Right ventricle myocardium superior (tissue), 1 donor: ENCODE data around the gene NPEPPS. TPM values are rescaled to one million over a fixed set of nuclear protein-coding genes. Genes with fewer than 3 reads are reported as not detected.
"Not testable (repeated sequence)": the region's sequence is repeated elsewhere in the genome, so short reads cannot be mapped to it uniquely, and the experiment has no call there.

Experiments
- ATAC-seq: fragments of 200-7000 bp; cut with Tn5 transposase; one replicate; pipeline ENCODE4 v1.9.1; 2020; ENCODE audit warnings: mild to moderate bottlenecking; ENCODE audit not compliant: poor library complexity
- DNase-seq: peaks from one replicate; pipeline ENCODE4 v3.0.0-alpha.2; 2020
- intact Hi-C: fragments of 100-400 bp; cut with DNase I; formaldehyde crosslinking; loops from one replicate; pipeline ENCODE4 v1.11.2; 2022
- total RNA-seq: library from RNA; stranded (reverse); fragmentation: NEBNext Ultra II Directional; extraction: Animal tissue kit (Norgen Biotek cat#: 25700); gene quantifications from one replicate; pipeline ENCODE4 v1.2.1, GENCODE V29; 2021
- donor health status: DM: no; HTN: yes; CAD: no; lungs with severe emphysema.

Gene NPEPPS
- total RNA-seq, 1 donor from 2014 or later: 97.3 TPM

DNA sequence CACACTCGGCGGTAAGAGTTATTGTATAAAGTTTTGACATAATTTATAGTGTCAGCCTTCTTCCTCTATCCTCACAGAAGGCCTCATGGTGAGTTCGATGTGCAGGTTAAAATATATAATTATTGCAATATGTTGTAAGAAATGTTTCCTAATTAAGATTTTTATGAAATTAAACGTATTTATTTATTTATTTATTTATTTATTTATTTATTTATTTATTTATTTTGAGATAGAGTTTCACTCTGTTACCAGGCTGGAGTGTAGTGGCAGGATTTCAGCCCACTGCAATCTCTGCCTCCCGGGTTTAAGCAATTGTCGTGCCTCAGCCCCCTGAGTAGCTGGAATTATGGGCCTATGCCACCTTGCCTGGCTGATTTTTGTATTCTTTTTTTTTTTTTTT lies 13.4 kb downstream of the NPEPPS start:
- DNase-seq, intact Hi-C loops, ATAC-seq: not testable (repeated sequence)

- DNase-seq, intact Hi-C loops: not testable (repeated sequence)
- peak; percentile 31 for ATAC-seq
Measured at GRCh38 chr17:47554733-47555132, 23.8 kb downstream of the NPEPPS start.

DNA sequence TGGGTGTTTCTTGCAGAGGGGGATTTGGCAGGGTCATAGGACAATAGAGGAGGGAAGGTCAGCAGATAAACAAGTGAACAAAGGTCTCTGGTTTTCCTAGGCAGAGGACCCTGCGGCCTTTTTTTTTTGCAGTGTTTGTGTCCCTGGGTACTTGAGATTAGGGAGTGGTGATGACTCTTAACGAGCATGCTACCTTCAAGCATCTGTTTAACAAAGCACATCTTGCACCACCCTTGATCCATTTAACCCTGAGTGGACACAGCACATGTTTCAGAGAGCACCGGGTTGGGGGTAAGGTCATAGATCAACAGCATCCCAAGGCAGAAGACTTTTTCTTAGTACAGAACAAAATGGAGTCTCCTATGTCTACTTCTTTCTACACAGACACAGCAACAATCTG lies 25.2 kb downstream of the NPEPPS start:
- intact Hi-C loops, ATAC-seq, DNase-seq: not testable (repeated sequence)

- ATAC-seq, DNase-seq, intact Hi-C loops: not testable (repeated sequence)
Measured at GRCh38 chr17:47560517-47561043, 29.7 kb downstream of the NPEPPS start.

- intact Hi-C loops, DNase-seq: not testable (repeated sequence)
- ATAC-seq: peak; percentile 17
Measured at GRCh38 chr17:47561698-47562405, 30.9 kb downstream of the NPEPPS start.

GRCh38 chr17:47562406-47562705 lies 31.4 kb downstream of the NPEPPS start:
- intact Hi-C loops, DNase-seq: not testable (repeated sequence)
- peak; percentile 8 for ATAC-seq

GRCh38 chr17:47567261-47567660 lies 36.4 kb downstream of the NPEPPS start:
- intact Hi-C loops, ATAC-seq, DNase-seq: not testable (repeated sequence)

GRCh38 chr17:47572561-47572960 lies 41.7 kb downstream of the NPEPPS start:
- intact Hi-C loops, DNase-seq, ATAC-seq: not testable (repeated sequence)

- intact Hi-C loops: not testable (repeated sequence)
Measured at GRCh38 chr17:47582416-47582815, 51.5 kb downstream of the NPEPPS start.

GRCh38 chr17:47586378-47587055 lies 55.6 kb downstream of the NPEPPS start:
- DNase-seq, ATAC-seq, intact Hi-C loops: not testable (repeated sequence)

More at GRCh38 chr17:47582416-47582815, 51.5 kb downstream of the NPEPPS start:
- not testable (repeated sequence) for DNase-seq, ATAC-seq

DNA sequence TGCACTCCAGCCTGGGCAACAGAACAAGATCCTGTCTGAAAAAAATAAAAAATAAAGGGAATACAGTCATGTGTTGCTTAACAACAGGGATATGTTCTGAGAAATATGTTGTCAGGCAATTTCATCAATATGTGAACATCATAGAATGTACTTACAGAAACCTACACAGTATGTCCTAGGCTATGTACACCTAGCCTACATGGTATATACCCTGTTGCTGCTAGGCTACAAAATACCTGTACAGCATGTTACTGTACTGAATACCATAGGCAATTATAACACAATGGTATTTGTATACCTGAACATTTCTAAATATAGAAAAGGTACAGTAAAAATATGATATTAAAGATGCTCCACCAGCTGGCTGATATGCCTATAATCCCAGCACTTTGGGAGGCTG lies 62.6 kb downstream of the NPEPPS start:
- intact Hi-C loops, ATAC-seq, DNase-seq: not testable (repeated sequence)

GRCh38 chr17:47603830-47604597 lies 73.1 kb downstream of the NPEPPS start:
- intact Hi-C loops: no loop called here
- DNase-seq (no peak), ATAC-seq (peak; percentile 38)

DNA sequence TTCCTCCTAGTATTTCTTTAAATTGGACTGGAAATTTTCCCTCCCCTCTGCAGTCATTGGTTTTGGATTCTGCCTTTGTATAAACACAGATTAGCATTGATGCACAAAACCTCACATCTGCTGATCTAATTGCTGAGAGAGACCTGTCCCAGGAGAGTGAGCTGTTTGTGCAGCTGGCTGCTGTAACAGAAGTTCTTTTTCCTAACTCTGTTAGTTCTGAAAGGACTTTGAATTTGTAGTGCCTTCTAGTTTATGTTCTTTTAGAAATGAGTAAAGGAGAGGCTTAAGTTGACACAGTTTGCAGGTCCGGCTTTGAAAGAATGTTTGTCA lies 73.7 kb downstream of the NPEPPS start:
- no peak for DNase-seq
- intact Hi-C loops: no loop called here
- ATAC-seq: peak; percentile 90

DNA sequence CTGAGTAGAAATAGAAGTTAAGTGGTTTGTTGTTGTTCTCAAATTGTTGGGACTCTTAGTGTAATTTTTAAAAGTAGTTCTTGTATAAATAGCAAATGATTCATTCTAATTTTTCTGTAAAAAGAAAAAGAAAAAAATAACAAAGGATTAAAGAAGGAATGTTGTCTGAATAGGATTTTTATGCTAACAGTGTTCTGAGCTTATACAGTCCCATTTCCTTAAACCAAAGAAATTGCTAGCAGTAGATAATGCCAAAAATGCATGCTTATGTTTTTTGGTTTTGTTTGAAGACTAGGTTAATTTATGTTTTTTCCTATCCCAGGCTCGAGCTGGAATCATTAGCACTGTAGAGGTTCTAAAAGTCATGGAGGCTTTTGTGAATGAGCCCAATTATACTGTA lies 74.1 kb downstream of the NPEPPS start:
- intact Hi-C loops: no loop called here
- DNase-seq (no peak), ATAC-seq (no peak)

DNA sequence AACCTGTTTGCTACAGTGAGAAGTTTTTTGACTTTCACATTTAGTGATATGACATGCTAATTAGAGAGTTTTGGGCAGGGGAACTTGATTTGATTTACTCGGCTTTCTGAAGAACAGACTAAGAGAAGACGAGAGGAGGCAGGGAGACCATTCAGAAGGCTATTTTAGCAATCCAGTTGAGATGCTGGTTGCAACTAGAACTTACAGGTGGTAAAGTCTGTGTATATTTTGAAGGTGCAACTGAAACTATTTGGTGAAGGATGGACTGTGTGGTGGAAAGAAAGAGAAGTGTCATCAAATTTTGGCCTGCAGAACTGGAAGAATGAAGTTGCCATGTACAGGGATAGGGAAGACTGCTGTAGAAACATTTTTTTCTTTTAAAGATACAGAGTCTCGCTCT lies 76.6 kb downstream of the NPEPPS start:
- DNase-seq: no peak
- intact Hi-C loops: no loop called here
- ATAC-seq: no peak

DNA sequence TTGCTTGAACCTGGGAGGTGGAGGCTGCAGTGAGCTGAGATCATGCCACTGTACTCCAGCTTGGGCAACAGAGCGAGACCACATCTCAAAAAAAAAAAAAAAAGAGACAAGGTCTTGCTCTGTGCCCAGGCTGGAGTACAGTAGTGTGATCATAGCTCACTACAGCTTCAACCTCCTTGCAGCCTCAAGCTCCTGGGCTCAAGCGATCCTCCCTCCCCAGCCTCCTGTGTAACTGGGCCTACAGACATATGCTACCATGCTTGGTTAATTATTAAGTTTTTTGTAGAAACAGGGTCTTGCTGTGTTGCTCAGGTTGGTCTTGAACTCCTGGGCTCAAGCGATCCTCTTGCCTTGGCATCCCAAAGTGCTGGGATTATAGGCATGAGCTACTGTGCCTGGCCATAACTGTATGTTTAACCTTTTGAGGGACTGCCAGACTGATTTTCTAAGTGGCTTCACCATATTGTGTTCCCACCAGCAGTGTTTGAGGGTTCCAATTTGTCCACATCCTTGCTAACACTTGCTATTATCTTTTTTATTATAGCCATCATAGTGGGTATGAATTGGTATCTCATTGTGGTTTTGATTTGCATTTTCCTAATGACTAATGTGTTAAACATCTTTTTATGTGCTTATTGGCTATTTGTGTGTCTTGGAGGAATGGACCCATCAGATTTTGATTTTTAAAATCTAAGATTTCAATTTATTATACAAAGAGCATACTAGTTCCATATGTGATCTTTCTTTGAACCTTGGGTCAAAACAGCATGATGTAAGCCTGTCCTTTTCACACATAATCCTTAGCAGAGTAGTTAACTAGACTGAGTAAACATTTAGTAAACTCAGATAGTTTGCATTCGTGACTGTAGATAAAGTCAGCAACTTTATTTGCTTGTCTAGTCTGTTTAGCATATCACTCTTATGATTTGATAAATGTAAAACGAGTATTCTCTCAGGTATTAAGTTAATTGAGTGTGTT lies 80.8 kb downstream of the NPEPPS start:
- no peak for ATAC-seq
- intact Hi-C loops: no loop called here

GRCh38 chr17:47615766-47616424 lies 85.0 kb downstream of the NPEPPS start:
- ATAC-seq: peak; percentile 41
- no peak for DNase-seq
- intact Hi-C loops: no loop called here

More for the DNA sequence above, 80.8 kb downstream of the NPEPPS start:
- no peak for DNase-seq

DNA sequence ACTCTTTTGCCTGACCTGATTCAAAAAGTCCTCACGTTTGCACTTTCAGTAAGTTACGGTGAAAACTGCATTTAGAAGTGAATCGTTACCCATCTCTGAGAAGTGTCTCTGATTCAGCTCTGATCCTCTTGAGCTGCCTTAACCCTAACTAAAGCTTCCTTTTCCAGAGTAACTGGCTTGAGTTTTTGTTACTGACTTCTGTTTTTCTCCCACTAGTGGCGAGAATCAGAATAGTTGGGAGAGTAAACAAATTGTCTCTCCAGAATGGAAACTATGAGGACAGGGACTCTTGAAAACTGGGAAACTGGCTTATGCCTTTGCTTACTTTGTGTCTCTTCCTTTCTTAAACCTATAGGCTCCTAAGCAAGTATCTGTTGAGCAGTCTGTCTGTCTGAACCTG lies 87.5 kb downstream of the NPEPPS start:
- no peak for ATAC-seq
- intact Hi-C loops: no loop called here
- DNase-seq: no peak
